ENCODE results near the gene CYSTM1. TPM values are rescaled to one million over a fixed set of nuclear protein-coding genes. Genes with fewer than 3 reads are reported as not detected.

Gene CYSTM1
- total and polyA plus RNA-seq, 2 donors (not counting 3 experiments of a cell fraction or from before 2014, with no cell fraction given), result 28.9 to 41.5 TPM

GRCh38 chr5:140213370-140213983, 38.5 kb downstream of the CYSTM1 start:
- H3K27ac ChIP-seq (ENCODE audit: insufficient read depth, low read depth, low read length), result no peak overlapping the region
- no peak overlapping the region for H3K9ac ChIP-seq (replicated peaks; ENCODE audit: extremely low read depth, insufficient read depth, low read length)
- intact Hi-C loops (cut with micrococcal nuclease) (no loop called here), dilution Hi-C loops (cut with MboI; ENCODE audit: extremely low pct_ligation_motif_present, low sequenced_read_pairs) (no loop called here)
- no peaks in the 10 kb centered on the region for H3K4me1 ChIP-seq (ENCODE audit: control insufficient read depth, extremely low read depth, insufficient read depth, low read length)
- H3K36me3 ChIP-seq (ENCODE audit: control insufficient read depth in 2 of 2, extremely low read depth in 1 of 2, insufficient read depth in 2 of 2, low read length in 2 of 2), result no peaks in the 10 kb centered on the region
- DNase-seq (ENCODE audit: low read depth, low spot score) (no peak), FAIRE-seq (no peak)
- no peak overlapping the region for H3K4me3 ChIP-seq (replicated peaks in 1 of 3; ENCODE audit: insufficient read depth in 1 of 3, low read depth in 1 of 3, low read length in 3 of 3)
- no peak overlapping the region for H3K4me2 ChIP-seq (ENCODE audit: insufficient read depth, low read length)
- H2AFZ ChIP-seq (ENCODE audit: low read depth, low read length), result no peak overlapping the region
- ChIA-PET POLR2A (no interaction called here), CTCF (interaction anchor here (1.0 to 2.2 kb wide), 5 partner anchors 8 to 68 kb away, joined by 3 to 6 read pairs (median 5); no protein-coding TSS in a partner anchor)
- H3K9me3 ChIP-seq (replicated peaks; ENCODE audit: control insufficient read depth, insufficient read depth, low read length), result no peaks in the 10 kb centered on the region
- BruUV-seq (replicated peaks), result no TSS peak
- H3K79me2 ChIP-seq (ENCODE audit: control insufficient read depth, insufficient read depth, low read length), result no peaks in the 10 kb centered on the region
- H3K9me1 ChIP-seq (replicated peaks; ENCODE audit: control insufficient read depth, extremely low read depth, insufficient read depth, low read length), result no peaks in the 10 kb centered on the region
- H3K27me3 ChIP-seq (ENCODE audit: control insufficient read depth in 2 of 2, insufficient read depth in 2 of 2, low read length in 2 of 2), result no peaks in the 10 kb centered on the region
- no peaks in the 10 kb centered on the region for H4K20me1 ChIP-seq (replicated peaks; ENCODE audit: control insufficient read depth, extremely low read depth, insufficient read depth, low read length)
- TF ChIP-seq POLR2A (IDR thresholded peaks at IDR 0.05; ENCODE audit: low read depth, low read length), result no peak
- TF ChIP-seq GATA2 (IDR thresholded peaks at IDR 0.05; ENCODE audit: insufficient read depth, insufficient read length, low read depth, low read length), result no peak
- no peak for TF ChIP-seq CTCF (IDR thresholded peaks at IDR 0.05; ENCODE audit: extremely low read depth in 1 of 2, insufficient read depth in 1 of 2, low read depth in 1 of 2, low read length in 2 of 2)
- TF ChIP-seq EZH2 (IDR thresholded peaks at IDR 0.05; ENCODE audit: borderline replicate concordance, low read depth, low read length, severe bottlenecking), result no peak
- TF ChIP-seq FOS (IDR thresholded peaks at IDR 0.05; ENCODE audit: borderline replicate concordance, insufficient read depth, low read length), result no peak
- no peak for TF ChIP-seq MYC (IDR thresholded peaks at IDR 0.05; ENCODE audit: low read depth, low read length)
- no peak for TF ChIP-seq JUN (IDR thresholded peaks at IDR 0.05; ENCODE audit: borderline replicate concordance, insufficient read depth, insufficient read length, low read depth)
- no peak for TF ChIP-seq MAX (IDR thresholded peaks at IDR 0.05; ENCODE audit: insufficient read depth, insufficient read length)
- no peak for TF ChIP-seq POLR2AphosphoS5 (IDR thresholded peaks at IDR 0.05; ENCODE audit: insufficient read depth, low read depth, low read length)
